Transverse colon (tissue), 4 donors: ENCODE results near the gene MAP3K21. TPM values are rescaled to one million over a fixed set of nuclear protein-coding genes. Genes with fewer than 3 reads are reported as not detected.

Experiments
- DNase-seq: peaks from one replicate; pipeline ENCODE4 v3.0.0-alpha.2; 2019
- H3K27ac ChIP-seq, 4 donors: fragments of 200-600 bp; sonication (generic); 2 replicates each; pipeline ENCODE4 v1.5.1; 2016 to 2018; ENCODE audit warnings: inconsistent platforms in 4 of 4
- H3K27me3 ChIP-seq: fragments of 200-600 bp; sonication (generic); 2 replicates; pipeline ENCODE4 v1.5.1; 2017; ENCODE audit warnings: inconsistent platforms
- H3K36me3 ChIP-seq, 4 donors: fragments of 200-600 bp; sonication (generic); 2 replicates each; pipeline ENCODE4 v1.5.1; 2017 to 2019; ENCODE audit warnings: inconsistent platforms in 4 of 4
- H3K4me1 ChIP-seq, 4 donors: fragments of 200-600 bp; sonication (generic); 2 replicates each; pipeline ENCODE4 v1.5.1; 2017 to 2020; ENCODE audit warnings: inconsistent platforms in 4 of 4
- H3K4me3 ChIP-seq, 4 donors: fragments of 200-600 bp; sonication (generic); 1 replicate in 1 of 4; 2 replicates in 3 of 4; pipeline versions ENCODE4 v1.5.1 to v1.6.1; 2017 to 2019; ENCODE audit warnings: inconsistent platforms in 4 of 4
- H3K9me3 ChIP-seq, 2 donors: fragments of 200-600 bp; sonication (generic); 2 replicates each; pipeline ENCODE4 v1.5.1; 2017 to 2019; ENCODE audit warnings: inconsistent platforms in 2 of 2
- EP300 ChIP-seq: sonication (generic); formaldehyde crosslinking; IDR thresholded peaks from one replicate; pipeline ENCODE4 v1.6.1; 2017; ENCODE audit warnings: antibody characterized with exemption, low read depth
- POLR2A ChIP-seq: fragments of 450-650 bp; IDR thresholded peaks from one replicate; pipeline ENCODE4 v1.6.1; 2016; ENCODE audit warnings: antibody characterized with exemption, mild to moderate bottlenecking, moderate library complexity
- POLR2AphosphoS5 ChIP-seq, 3 donors: sonication (generic); formaldehyde crosslinking; IDR thresholded peaks; one replicate each; pipeline ENCODE4 v1.6.1; 2016; ENCODE audit warnings: antibody characterized with exemption in 3 of 3
- WGBS, 2 donors: methylation state at CpG; one replicate each; pipeline ENCODE4 v1.1.5; 2018; ENCODE audit warnings: low coverage in 1 of 2; 5-methylcytosine and 5-hydroxymethylcytosine counted together
- in situ Hi-C, 4 donors: fragments of 200-750 bp; cut with MboI; loops; one replicate each; pipeline versions ENCODE4 v1.15.0 to v1.15.1; 2017; ENCODE audit warnings: low sequenced_read_pairs in 3 of 4, low pct_ligation_motif_present in 1 of 4, low pct_unique_long_range_greater_than_20kb in 1 of 4
- intact Hi-C: fragments of 100-400 bp; cut with DNase I; formaldehyde crosslinking; loops from one replicate; pipeline ENCODE4 v1.15.1; 2023; ENCODE audit warnings: low total_unique reads
- total RNA-seq, 4 donors: library from RNA; depleted of rRNA; stranded (reverse); fragments of >200 nt; gene quantifications; one replicate each; pipeline ENCODE4 v1.1.0, GENCODE V29; 2016
- TF ChIP-seq, protein P1 (sequence below), 5 experiments: fragments of 200-600 bp in 3 of 5; fragments of 450-650 bp in 2 of 5; sonication (generic) in 3 of 5; IDR thresholded peaks; 1 replicate in 2 of 5; 2 replicates in 3 of 5; pipeline ENCODE4 v1.5.1; 2016 to 2017; ENCODE audit warnings: antibody characterized with exemption in 5 of 5, inconsistent platforms in 3 of 5, mild to moderate bottlenecking in 2 of 5, moderate library complexity in 1 of 5

MAP3K21 gene
- total RNA-seq, 4 donors from 2014 or later = 18.7 to 69.3 (median 28.9) TPM

DNA sequence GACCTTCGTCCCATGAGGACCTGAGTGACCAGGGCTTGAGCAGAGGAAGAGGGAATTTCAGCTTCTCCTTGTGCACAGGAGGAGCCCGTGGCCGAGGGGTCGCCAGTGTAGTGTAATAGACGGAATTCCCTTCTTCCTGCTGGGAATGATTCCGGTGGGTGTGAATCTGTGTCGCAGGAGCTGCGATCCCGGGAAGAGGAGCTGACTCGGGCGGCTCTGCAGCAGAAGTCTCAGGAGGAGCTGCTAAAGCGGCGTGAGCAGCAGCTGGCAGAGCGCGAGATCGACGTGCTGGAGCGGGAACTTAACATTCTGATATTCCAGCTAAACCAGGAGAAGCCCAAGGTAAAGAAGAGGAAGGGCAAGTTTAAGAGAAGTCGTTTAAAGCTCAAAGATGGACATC, 34.4 kb downstream of the MAP3K21 start:
- 68 to 72% methylated on average over 7 to 19 of the region's 19 CpGs for WGBS, 2 donors
- H3K9me3 ChIP-seq = no peaks in the 10 kb centered on the region
- H3K4me3 ChIP-seq = no peak overlapping the region
- in situ Hi-C loops = no loop called here
- no peak overlapping the region for H3K27ac ChIP-seq
- peaks cover 0 to 12% (median 0%) of the 10 kb centered on the region in 4 donors for H3K4me1 ChIP-seq
- intact Hi-C loops = no loop called here
- DNase-seq = no peak
- TF ChIP-seq EP300 (no peak), POLR2A (no peak)
- H3K27me3 ChIP-seq = no peaks in the 10 kb centered on the region
- H3K36me3 ChIP-seq = no peaks in the 10 kb centered on the region

DNA sequence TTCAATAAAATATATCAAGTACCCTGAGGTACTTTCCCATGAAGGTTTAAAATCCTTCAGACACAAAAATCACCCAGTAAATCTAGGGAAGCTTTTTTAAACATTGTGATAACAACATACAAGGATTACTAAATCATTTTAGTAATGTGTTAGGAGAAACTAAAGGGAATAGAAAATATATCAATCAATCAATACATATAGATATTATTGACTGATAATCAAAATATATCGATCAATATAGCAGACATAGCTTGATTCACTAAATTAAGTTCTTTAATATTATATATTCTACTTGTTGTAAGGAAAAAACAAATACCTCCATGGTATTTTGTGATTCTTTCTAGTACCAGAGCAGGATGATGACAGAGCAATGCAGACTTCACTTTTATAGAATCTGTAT, 35.2 kb downstream of the MAP3K21 start:
- no peak for DNase-seq
- intact Hi-C loops = no loop called here
- Histone ChIP-seq H3K4me1 (peaks cover 0 to 12% (median 0%) of the 10 kb centered on the region in 4 donors), H3K9me3 (no peaks in the 10 kb centered on the region), H3K36me3 (no peaks in the 10 kb centered on the region), H3K27me3 (no peaks in the 10 kb centered on the region), H3K4me3 (no peak overlapping the region), H3K27ac (no peak overlapping the region)
- in situ Hi-C loops = no loop called here
- WGBS, 2 donors = 88 to 95% methylated on average over 1 of the region's 1 CpG
- TF ChIP-seq, protein P1, sequence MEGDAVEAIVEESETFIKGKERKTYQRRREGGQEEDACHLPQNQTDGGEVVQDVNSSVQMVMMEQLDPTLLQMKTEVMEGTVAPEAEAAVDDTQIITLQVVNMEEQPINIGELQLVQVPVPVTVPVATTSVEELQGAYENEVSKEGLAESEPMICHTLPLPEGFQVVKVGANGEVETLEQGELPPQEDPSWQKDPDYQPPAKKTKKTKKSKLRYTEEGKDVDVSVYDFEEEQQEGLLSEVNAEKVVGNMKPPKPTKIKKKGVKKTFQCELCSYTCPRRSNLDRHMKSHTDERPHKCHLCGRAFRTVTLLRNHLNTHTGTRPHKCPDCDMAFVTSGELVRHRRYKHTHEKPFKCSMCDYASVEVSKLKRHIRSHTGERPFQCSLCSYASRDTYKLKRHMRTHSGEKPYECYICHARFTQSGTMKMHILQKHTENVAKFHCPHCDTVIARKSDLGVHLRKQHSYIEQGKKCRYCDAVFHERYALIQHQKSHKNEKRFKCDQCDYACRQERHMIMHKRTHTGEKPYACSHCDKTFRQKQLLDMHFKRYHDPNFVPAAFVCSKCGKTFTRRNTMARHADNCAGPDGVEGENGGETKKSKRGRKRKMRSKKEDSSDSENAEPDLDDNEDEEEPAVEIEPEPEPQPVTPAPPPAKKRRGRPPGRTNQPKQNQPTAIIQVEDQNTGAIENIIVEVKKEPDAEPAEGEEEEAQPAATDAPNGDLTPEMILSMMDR (IDR thresholded peaks at IDR 0.05) = no peak
- TF ChIP-seq POLR2A = no peak
- TF ChIP-seq EP300 = no peak

DNA sequence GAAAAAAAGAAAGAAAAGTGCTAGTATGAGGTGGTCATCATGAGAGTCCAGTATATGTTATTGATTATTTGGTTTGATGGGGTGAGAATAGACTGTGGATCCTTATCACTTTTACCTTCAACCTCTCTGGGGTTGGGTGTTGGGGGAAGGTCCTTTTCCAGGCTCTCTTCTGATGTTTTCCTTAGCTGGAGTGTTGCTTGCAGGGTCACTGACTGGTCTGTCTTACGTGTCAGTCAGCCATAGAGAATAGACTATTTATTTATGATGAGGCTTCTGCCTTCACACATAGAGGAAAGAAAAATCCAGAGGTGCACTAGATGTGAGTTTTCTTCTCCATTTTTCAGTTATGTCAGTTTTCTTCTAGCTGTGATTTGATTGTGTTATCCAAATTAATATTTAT, 36.5 kb downstream of the MAP3K21 start:
- H3K36me3 ChIP-seq = no peaks in the 10 kb centered on the region
- no peaks in the 10 kb centered on the region for H3K9me3 ChIP-seq
- no peak overlapping the region for H3K27ac ChIP-seq
- intact Hi-C loops (no loop called here), in situ Hi-C loops (no loop called here)
- H3K4me3 ChIP-seq = no peak overlapping the region
- TF ChIP-seq EP300 (no peak), POLR2AphosphoS5 (IDR thresholded peaks at IDR 0.05) (no peak), POLR2A (no peak)
- TF ChIP-seq, protein P1 (IDR thresholded peaks at IDR 0.05) = no peak
- H3K27me3 ChIP-seq = no peaks in the 10 kb centered on the region
- H3K4me1 ChIP-seq = peaks cover 0 to 12% (median 0%) of the 10 kb centered on the region in 4 donors
- WGBS, 2 donors = 40 to 45% methylated on average over 1 of the region's 1 CpG
- DNase-seq = no peak

DNA sequence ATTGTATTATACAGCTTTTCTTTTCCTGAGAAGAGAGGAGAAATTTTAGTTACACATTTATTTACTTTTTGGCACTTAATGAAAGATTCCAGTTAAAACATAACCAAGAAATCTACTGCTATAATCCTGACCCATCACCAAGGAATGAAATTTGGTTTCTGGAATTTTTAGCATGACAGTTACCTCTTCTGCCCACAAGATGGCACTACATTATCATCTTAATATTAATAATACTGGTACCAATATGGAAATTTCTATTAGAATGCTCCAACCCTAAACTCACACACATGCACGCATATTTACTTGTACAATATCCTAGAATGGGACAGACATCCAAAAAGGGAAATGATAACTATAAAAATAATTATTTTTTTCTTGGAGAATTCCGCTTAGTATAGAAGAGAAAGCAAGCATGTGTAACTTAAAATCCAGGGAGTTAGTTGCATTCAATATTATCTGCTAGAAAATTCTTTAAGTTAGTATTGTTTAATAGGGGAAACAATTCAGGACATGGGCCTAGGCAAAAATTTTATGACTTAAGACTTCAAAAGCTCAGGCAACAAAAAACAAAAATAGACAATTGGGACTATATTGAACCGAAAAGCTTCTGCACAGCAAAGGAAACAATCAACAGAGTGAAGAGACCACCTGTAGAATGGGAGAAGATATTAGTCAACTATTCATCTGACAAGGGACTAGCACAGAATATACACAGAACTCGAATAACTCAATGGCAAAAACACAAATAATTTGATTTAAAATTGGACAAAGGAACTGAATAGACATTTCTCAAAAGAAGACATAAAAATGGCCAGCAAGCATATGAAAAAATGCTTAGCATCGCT, 37.4 kb downstream of the MAP3K21 start:
- H3K4me3 ChIP-seq = no peak overlapping the region
- peaks cover 0 to 6% (median 0%) of the 10 kb centered on the region in 4 donors for H3K4me1 ChIP-seq
- H3K27me3 ChIP-seq = no peaks in the 10 kb centered on the region
- TF ChIP-seq POLR2AphosphoS5 (IDR thresholded peaks at IDR 0.05) = no peak
- TF ChIP-seq EP300 = no peak
- TF ChIP-seq, protein P1 (IDR thresholded peaks at IDR 0.05) = peak; percentile 49 to 78 (median 66)
- no peak for TF ChIP-seq POLR2A
- no peaks in the 10 kb centered on the region for H3K36me3 ChIP-seq
- no peak overlapping the region for H3K27ac ChIP-seq
- in situ Hi-C loops (no loop called here), intact Hi-C loops (no loop called here)
- DNase-seq = no peak
- H3K9me3 ChIP-seq = no peaks in the 10 kb centered on the region
- 79% methylated on average over 5 of the region's 5 CpGs for WGBS, 2 donors
